ENCODE measurements around the gene ACTR6.
"Not testable (repeated sequence)": the region's sequence is repeated elsewhere in the genome, so short reads cannot be mapped to it uniquely, and the experiment has no call there.

ACTR6 gene

GRCh38 chr12:100251917-100252316, 51.3 kb downstream of the ACTR6 start:
- no peak for TF ChIP-seq CTCF (IDR thresholded peaks at IDR 0.05; ENCODE audit: control insufficient read depth, extremely low read depth, insufficient read depth)
- DNase-seq (ENCODE audit: low read depth): peak; percentile 60

GRCh38 chr12:100253437-100253836, 52.8 kb downstream of the ACTR6 start:
- no peak overlapping the region for H3K4me3 ChIP-seq (ENCODE audit: low read depth, low read length)
- no peak for TF ChIP-seq CTCF (IDR thresholded peaks at IDR 0.05; ENCODE audit: control insufficient read depth, extremely low read depth, insufficient read depth)
- no peak for DNase-seq (ENCODE audit: low read depth)

More at GRCh38 chr12:100251917-100252316, 51.3 kb downstream of the ACTR6 start:
- no peak overlapping the region for H3K4me3 ChIP-seq (ENCODE audit: low read depth, low read length)

- no peak for DNase-seq (ENCODE audit: low read depth)
- H3K4me3 ChIP-seq (ENCODE audit: low read depth, low read length): no peak overlapping the region
- no peak for TF ChIP-seq CTCF (IDR thresholded peaks at IDR 0.05; ENCODE audit: control insufficient read depth, extremely low read depth, insufficient read depth)
Observed at GRCh38 chr12:100254876-100255275, 54.3 kb downstream of the ACTR6 start.

GRCh38 chr12:100258127-100258526, 57.5 kb downstream of the ACTR6 start:
- no peak for DNase-seq (ENCODE audit: low read depth)
- TF ChIP-seq CTCF (IDR thresholded peaks at IDR 0.05; ENCODE audit: control insufficient read depth, extremely low read depth, insufficient read depth): no peak
- no peak overlapping the region for H3K4me3 ChIP-seq (ENCODE audit: low read depth, low read length)

GRCh38 chr12:100263131-100263530, 62.5 kb downstream of the ACTR6 start:
- TF ChIP-seq CTCF (IDR thresholded peaks at IDR 0.05; ENCODE audit: control insufficient read depth, extremely low read depth, insufficient read depth): no peak
- H3K4me3 ChIP-seq (ENCODE audit: low read depth, low read length): no peak overlapping the region
- DNase-seq (ENCODE audit: low read depth): no peak

GRCh38 chr12:100265107-100265506, 64.5 kb downstream of the ACTR6 start:
- DNase-seq (ENCODE audit: low read depth); H3K4me3 ChIP-seq (ENCODE audit: low read depth, low read length): not testable (repeated sequence)

GRCh38 chr12:100265732-100266584, 65.3 kb downstream of the ACTR6 start:
- DNase-seq (ENCODE audit: low read depth): no peak
- H3K4me3 ChIP-seq (ENCODE audit: low read depth, low read length): peak overlapping the region; percentile 83
- no peak for TF ChIP-seq CTCF (IDR thresholded peaks at IDR 0.05; ENCODE audit: control insufficient read depth, extremely low read depth, insufficient read depth)

Data from LNCaP clone FGC (cell line).